Stimulated activated CD4-positive, alpha-beta T cell treated with anti-CD3 and anti-CD28 coated beads, Interleukin-1b, Interleukin-23, amount 100 ng/mL, for 48 hours (primary cell): ENCODE results near the gene MAIP1.
A peak's percentile ranks its signal among the peaks of the same experiment; 100 is the strongest.

ENCODE experiments used
- DNase-seq: peaks from one replicate; pipeline ENCODE4 v3.0.0-alpha.2; 2020

The MAIP1 gene

GRCh38 chr2:199951023-199951422, 4.4 kb upstream of the MAIP1 start:
- no peak for DNase-seq

DNA sequence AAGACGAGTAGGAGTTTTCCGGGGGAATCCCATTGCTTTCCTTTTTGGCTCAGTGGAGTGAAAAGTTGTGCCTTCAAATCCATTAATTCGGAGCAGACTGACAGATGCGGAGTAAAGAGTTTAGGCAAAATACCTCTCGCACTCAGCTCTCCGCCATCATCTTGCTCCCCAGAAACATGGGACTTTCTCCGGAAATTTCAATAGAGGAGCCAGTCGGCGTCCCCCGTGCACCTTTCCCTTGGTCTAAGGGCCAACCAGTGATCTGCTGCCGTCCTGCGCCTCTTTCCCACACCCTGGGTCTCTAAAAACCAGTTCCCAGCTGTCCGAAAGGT, 409 bp upstream of the MAIP1 start:
- DNase-seq: no peak

DNA sequence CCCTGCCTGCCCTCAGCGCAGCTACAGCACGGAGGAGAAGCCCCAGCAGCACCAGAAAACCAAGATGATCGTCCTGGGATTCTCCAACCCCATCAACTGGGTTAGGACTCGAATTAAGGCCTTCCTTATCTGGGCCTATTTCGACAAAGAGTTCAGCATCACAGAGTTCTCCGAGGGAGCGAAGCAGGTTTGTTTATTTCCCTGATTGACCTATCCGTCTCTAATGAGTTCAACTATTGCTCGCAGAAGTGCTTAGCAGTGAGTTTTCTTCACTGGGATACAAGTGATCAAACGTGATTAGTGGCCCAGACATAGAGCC, 639 bp downstream of the MAIP1 start:
- DNase-seq: no peak

- DNase-seq: no peak
Measured at GRCh38 chr2:199958014-199958413, 2.6 kb downstream of the MAIP1 start.

DNA sequence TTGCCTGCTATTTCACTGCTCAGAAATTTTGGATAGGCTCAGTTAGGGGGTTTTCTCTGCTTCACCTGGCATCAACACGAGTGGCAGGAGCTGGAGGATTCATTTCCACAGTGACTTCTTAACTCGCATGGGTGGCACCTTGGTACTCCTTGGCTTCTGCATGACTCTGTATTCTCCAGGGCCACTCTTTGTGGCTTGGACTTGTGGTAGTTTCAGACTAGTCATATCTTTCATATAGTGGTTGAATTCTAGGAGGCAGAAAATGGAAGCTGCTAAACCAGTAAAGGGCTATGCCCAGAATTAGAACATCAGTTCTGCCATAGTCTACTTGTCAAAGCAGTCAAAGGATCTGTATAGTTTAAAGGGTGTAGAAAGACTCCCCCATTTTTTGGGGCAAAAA, 6.8 kb downstream of the MAIP1 start:
- DNase-seq: no peak

- no peak for DNase-seq
Measured at GRCh38 chr2:199966405-199966804, 11.0 kb downstream of the MAIP1 start.

GRCh38 chr2:199966976-199967375, 11.6 kb downstream of the MAIP1 start:
- no peak for DNase-seq

- DNase-seq: no peak
Measured at GRCh38 chr2:199968126-199968525, 12.7 kb downstream of the MAIP1 start.

GRCh38 chr2:199972088-199972626, 16.8 kb downstream of the MAIP1 start:
- DNase-seq: no peak

DNA sequence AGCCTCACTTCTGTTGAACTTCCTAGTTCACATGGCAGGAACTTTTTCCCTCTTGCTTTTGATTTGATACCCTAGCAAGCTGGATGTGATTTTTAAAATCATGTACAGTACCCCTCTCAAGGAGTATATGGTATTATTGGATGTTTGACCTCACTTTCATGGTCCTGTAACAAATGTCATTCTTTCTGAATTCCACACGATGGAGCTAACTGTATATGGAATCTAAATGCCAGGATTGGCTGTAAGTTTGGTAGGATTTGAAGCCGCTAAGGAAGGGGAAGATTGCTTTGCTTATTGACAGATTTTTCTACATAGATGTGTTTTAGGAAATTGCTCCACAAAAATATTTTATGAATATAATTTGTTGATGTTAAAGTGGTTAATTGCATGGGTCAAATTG, 18.3 kb downstream of the MAIP1 start:
- no peak for DNase-seq

DNA sequence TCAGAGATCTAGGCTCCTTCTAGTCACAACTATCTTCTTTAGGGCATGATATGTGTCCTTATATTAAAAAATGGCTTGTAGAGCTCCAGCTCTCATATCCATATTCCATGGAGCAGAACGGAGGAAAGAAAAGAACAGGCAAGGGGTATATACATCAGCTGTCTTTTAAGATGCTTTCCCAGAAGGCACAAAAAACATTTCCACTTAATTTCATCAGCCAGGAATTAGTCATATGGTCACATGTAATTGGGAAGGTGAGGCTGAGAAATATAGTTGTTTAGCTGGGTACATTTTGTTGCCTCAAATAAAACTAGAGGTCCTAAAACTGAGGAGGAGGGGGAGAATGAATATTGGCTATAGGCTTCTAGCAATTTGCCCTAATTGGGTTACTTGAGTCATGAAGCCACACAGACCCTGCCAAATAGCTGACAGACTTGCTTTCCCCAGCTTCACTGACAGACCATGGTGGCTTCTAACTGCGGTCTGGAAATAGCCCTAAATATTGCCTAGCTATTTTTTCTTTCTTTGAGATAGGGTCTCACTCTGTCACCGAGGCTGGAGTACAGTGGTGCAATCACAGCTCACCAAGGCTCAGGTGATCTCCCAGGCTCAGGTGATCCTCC, 20.0 kb downstream of the MAIP1 start:
- DNase-seq: no peak

DNA sequence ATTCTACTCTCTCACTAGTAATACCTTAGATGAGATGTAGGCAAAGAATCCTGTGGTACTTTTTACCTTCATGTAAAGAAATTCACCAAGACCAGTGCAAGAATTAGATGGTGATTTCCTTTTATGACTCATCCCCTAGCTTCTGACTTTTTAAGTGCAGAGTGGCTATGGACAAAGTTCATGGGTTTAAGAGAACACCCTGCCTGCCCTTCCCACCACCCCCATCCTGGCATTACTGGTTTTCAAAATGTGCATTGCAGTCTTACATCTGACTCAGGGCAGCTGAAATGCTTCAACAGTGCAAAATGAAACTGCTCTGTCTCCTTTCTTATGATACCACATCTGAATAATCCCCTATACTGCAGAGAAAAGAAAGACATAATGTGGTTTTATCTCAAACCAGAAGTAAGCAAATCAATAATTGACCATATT, 22.6 kb downstream of the MAIP1 start:
- peak; percentile 71 for DNase-seq

- no peak for DNase-seq
Measured at GRCh38 chr2:199979398-199979797, 24.0 kb downstream of the MAIP1 start.

DNA sequence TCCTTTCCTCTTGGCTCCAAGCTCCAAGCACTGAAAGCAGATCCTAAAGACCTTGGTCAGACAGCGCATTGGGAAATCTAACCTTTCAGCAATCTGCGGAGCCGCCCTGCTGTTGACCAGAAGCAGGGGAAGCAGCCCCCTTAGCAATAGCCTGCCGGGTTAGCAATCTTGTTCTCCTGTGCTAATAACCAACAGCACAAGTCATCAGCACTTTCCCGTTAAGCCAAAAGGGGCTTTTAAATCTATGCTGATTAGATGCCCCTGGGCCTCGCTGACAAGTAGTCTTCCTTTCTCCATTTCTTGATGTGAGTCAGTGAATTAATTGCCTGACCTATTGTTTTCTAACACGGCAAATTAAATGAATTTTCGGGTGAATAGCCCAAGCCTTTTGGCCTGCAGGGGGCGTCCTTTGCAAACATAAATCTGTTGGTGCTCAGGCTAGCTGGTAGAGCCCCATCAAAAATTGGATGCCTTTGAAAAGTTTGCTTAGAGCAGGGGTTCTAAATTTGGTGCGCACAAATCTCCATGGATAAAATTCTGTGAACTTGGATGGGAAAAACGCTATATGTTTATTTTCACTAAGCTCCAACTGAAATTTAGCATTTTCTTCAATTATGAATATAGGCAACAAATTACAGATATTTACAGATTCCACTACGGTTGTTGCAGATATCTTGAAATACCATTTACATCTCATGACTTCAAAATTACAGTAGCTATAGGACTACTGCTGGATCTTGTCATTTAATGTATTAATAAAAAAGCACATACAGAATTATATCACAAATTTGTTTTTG, 24.6 kb downstream of the MAIP1 start:
- peak; percentile 75 for DNase-seq

GRCh38 chr2:199982126-199982843, 26.9 kb downstream of the MAIP1 start:
- no peak for DNase-seq

GRCh38 chr2:199983534-199983933, 28.2 kb downstream of the MAIP1 start:
- no peak for DNase-seq

GRCh38 chr2:199984159-199984558, 28.8 kb downstream of the MAIP1 start:
- no peak for DNase-seq

GRCh38 chr2:199984755-199985154, 29.4 kb downstream of the MAIP1 start:
- no peak for DNase-seq

GRCh38 chr2:199985625-199986207, 30.3 kb downstream of the MAIP1 start:
- peak; percentile 67 for DNase-seq

DNA sequence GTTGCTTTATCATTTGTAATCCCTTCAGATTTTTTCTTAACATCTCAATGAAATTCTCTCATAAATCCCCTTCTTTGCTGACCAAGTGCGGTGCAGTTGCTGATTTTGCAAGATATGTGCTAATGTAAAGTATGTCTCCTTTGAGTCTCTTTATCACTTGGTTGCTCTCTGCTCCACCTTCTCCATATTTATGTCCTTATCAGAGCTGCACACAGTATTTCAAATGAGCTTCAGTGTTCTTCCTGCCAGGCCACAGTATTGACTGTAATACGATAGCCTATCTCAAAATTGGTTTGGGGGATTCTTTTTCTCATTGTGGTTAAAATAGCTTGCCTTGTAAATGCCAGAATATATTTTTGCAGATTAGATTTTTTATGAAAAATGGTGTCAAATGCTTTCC, 32.2 kb downstream of the MAIP1 start:
- no peak for DNase-seq

GRCh38 chr2:199988151-199988550, 32.8 kb downstream of the MAIP1 start:
- no peak for DNase-seq

- no peak for DNase-seq
Measured at GRCh38 chr2:199989822-199990221, 34.4 kb downstream of the MAIP1 start.

DNA sequence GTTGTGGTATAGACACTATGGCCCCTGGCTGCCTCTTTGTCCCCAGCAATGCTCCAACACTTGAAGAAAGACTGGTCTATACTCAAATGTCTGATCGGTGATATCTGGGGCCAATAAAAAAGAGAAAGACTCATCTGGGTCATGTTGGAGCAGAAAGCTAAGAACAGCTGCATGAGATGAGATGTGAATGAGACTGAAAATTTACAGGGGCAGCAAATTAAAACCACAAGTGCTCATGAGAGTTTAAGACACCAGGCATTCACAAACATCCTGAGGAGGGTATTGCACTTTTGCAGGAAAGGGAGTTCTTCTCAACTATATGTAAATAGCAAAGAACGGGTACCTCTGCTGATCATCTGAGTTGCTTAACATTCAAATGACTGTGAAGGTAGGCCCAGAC, 36.3 kb downstream of the MAIP1 start:
- no peak for DNase-seq

DNA sequence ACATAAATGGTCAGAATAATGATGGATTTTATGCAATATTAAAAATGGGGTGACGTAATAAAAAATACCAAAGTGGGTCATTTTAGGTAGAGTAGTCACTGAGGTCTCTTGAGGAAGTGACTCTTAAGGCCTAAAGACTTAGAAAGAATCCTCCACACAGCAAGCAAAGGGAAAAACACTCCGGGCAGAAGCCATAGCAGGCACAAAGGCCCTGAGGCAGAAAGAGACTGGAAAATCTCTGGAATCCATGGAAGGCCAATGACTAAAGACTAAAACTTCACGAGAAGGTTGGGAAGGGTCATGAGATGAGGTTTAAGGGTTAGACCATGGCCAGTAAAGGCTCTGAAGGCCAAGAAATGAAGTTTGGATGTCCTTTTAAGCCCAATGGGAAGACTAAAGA, 36.9 kb downstream of the MAIP1 start:
- no peak for DNase-seq
